ENCODE data around the gene VTCN1.

GRCh38 chr1:117127795-117128194, 82.9 kb downstream of the VTCN1 start:
- TF ChIP-seq CTCF (IDR thresholded peaks at IDR 0.05; ENCODE audit: poor library complexity, severe bottlenecking), result no peak
- no peak for TF ChIP-seq TAF1 (IDR thresholded peaks at IDR 0.05; ENCODE audit: low read depth)
- TF ChIP-seq EP300 (conservative IDR thresholded peaks at IDR 0.05; ENCODE audit: poor library complexity, severe bottlenecking), result no peak

Data from neural cell (in vitro differentiated cells).